ENCODE measurements around the gene PON3.
"Not testable (repeated sequence)": the region's sequence is repeated elsewhere in the genome, so short reads cannot be mapped to it uniquely, and the experiment has no call there.

PON3 gene

DNA sequence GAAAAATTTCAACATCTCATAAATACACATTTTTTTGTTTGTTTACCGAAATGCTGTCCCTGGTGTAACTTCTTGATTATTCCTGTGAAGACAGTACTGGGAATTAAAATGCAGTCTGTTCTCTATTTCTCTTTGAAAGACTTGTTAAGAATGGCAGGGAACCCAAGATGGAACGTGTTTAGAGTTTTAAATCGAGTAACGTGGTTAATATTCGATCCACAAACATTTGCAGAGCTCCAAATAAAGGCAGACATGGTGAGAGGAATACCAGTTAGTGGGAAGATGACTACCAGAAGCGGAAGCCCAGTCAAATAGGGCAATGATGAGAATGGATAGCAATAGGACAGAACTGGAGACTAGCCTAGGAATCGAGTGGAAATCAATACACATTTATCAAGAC lies 6.7 kb downstream of the PON3 start:
- Mint-ChIP-seq H3K9me3 (peaks cover 14 to 18% of the 10 kb centered on the region in 2 donors), H3K4me1 (no peaks in the 10 kb centered on the region), H3K27ac (no peak overlapping the region), H3K4me3 (no peak overlapping the region), H3K27me3 (peaks cover 45% of the 10 kb centered on the region)
- ATAC-seq = no peak
- no peak for DNase-seq

DNA sequence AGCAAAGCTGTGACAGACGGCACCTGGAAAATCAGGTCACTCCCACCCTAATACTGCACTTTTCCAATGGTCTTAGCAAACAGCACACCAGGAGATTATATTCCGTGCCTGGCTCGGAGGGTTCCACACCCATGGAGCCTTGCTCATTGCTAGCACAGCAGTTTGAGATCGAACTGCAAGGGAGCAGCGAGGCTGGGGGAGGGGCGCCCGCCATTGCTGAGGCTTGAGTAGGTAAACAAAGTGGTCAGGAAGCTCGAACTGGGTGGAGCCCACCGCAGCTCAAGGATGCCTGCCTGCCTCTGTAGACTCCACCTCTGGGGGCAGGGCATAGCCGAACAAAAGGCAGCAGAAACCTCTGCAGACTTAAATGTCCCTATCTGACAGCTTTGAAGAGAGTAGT lies 16.7 kb downstream of the PON3 start:
- H3K27ac Mint-ChIP-seq, DNase-seq, H3K4me3 Mint-ChIP-seq, H3K27me3 Mint-ChIP-seq, ATAC-seq, H3K9me3 Mint-ChIP-seq, H3K4me1 Mint-ChIP-seq: not testable (repeated sequence)

- Mint-ChIP-seq H3K27ac (no peak overlapping the region), H3K4me3 (no peak overlapping the region), H3K4me1 (no peaks in the 10 kb centered on the region), H3K27me3 (peaks cover 8% of the 10 kb centered on the region), H3K9me3 (peaks cover 6 to 10% of the 10 kb centered on the region in 2 donors)
- DNase-seq (no peak), ATAC-seq (no peak)
Measured at GRCh38 chr7:95376632-95377400, 19.4 kb downstream of the PON3 start.

DNA sequence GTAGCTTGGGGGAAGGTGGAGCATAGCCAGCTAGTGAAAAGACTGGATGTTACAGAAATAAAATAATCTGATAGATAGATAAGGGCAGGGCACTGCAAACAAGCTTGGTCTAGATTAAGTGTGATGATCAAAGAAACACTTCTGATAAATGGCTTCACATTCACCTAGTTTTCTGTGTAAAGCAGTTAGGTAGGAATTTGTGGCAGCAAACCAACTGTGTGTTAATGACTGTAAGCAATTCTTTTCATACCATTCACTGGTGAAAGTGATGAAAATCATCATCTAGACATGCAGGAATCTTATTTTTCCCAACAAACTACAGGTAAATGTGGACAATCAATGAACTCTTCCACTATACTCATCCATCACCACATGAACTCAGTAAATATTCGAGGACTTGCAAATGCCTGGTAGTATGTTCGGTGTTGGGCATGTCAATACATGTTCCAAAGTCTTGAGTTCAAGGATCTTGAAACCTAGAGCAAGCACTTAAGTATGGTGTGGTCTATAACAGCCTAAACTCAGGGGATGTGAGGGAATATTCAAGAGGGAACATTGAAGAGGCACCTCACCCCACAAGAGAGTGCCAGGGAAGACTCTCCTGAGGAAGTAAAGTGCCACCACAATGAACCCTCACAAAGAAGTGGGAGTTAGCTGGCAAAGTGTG lies 20.5 kb downstream of the PON3 start:
- Mint-ChIP-seq H3K27ac (no peak overlapping the region), H3K4me3 (no peak overlapping the region), H3K4me1 (no peaks in the 10 kb centered on the region), H3K27me3 (peaks cover 8% of the 10 kb centered on the region), H3K9me3 (peaks cover 0 to 10% of the 10 kb centered on the region in 2 donors)
- ATAC-seq (no peak), DNase-seq (no peak)

- no peak for ATAC-seq
- Mint-ChIP-seq H3K4me3 (no peak overlapping the region), H3K27ac (no peak overlapping the region), H3K27me3 (peaks cover 8% of the 10 kb centered on the region), H3K4me1 (no peaks in the 10 kb centered on the region), H3K9me3 (peaks cover 0 to 5% of the 10 kb centered on the region in 2 donors)
- no peak for DNase-seq
Measured at GRCh38 chr7:95373323-95373722, 22.9 kb downstream of the PON3 start.

- H3K9me3 Mint-ChIP-seq = no peaks in the 10 kb centered on the region
- DNase-seq (no peak), ATAC-seq (no peak)
- H3K27ac Mint-ChIP-seq = peak overlapping the region in 1 of 2 donors; percentile 50
- no peaks in the 10 kb centered on the region for H3K27me3 Mint-ChIP-seq
- H3K4me1 Mint-ChIP-seq = no peaks in the 10 kb centered on the region
- no peak overlapping the region for H3K4me3 Mint-ChIP-seq
Measured at GRCh38 chr7:95368235-95368634, 27.9 kb downstream of the PON3 start.

DNA sequence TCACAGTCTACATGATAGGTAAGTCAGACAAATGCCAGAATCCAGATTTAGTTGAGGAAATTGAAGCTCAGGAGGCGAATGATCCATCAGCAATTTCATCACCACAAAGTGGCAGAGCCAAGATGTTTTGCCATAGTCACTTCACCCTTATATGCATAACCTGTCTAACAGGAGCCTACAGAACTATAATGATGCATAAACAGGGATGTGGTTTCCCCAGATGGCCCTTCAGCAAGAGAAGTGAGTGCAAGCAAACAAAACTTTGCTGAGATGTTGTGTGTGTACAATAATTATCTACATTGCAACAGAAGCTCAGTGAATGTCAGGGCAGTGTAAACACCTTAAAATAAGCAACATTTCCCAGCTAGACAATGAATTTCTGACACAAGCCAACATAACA lies 28.6 kb downstream of the PON3 start:
- no peak for DNase-seq
- Mint-ChIP-seq H3K9me3 (no peaks in the 10 kb centered on the region), H3K4me3 (no peak overlapping the region), H3K27me3 (no peaks in the 10 kb centered on the region), H3K27ac (no peak overlapping the region), H3K4me1 (no peaks in the 10 kb centered on the region)
- no peak for ATAC-seq

DNA sequence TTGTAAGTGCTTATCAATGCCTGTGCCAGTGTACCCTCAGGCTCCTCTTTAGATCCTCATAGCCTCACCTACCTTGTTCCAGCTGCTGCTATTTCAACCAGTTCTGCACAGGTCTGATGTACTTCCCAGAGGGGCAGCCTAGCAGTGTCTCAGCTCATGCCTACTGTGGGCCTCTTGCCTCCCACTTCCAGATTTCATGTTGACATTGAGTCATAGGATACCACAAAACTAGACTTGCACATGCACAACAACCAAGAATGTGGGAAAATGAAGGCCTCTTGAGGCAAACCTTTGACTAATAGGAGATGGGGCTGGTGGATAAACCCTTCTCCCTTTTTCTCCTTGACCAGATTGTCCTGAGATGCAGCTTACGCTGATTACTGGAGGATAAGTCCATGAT lies 31.0 kb downstream of the PON3 start:
- no peaks in the 10 kb centered on the region for H3K4me1 Mint-ChIP-seq
- H3K27me3 Mint-ChIP-seq = no peaks in the 10 kb centered on the region
- no peak overlapping the region for H3K27ac Mint-ChIP-seq
- H3K9me3 Mint-ChIP-seq = no peaks in the 10 kb centered on the region
- DNase-seq = no peak
- ATAC-seq = no peak
- no peak overlapping the region for H3K4me3 Mint-ChIP-seq

- Mint-ChIP-seq H3K9me3 (peaks cover 5 to 6% of the 10 kb centered on the region in 2 donors), H3K4me1 (no peaks in the 10 kb centered on the region), H3K27me3 (no peaks in the 10 kb centered on the region), H3K27ac (no peak overlapping the region), H3K4me3 (no peak overlapping the region)
- ATAC-seq (no peak), DNase-seq (no peak)
Measured at GRCh38 chr7:95357623-95358022, 38.6 kb downstream of the PON3 start.

- peaks cover 8% of the 10 kb centered on the region for H3K27me3 Mint-ChIP-seq
- H3K9me3 Mint-ChIP-seq = peaks cover 0 to 7% of the 10 kb centered on the region in 2 donors
- no peaks in the 10 kb centered on the region for H3K4me1 Mint-ChIP-seq
- no peak overlapping the region for H3K4me3 Mint-ChIP-seq
- no peak for DNase-seq
- no peak for ATAC-seq
- peak overlapping the region in 1 of 2 donors; percentile 40 for H3K27ac Mint-ChIP-seq
Measured at GRCh38 chr7:95342642-95343307, 53.4 kb downstream of the PON3 start.

- Mint-ChIP-seq H3K27me3 (peaks cover 8% of the 10 kb centered on the region), H3K27ac (no peak overlapping the region), H3K4me3 (no peak overlapping the region), H3K9me3 (peaks cover 0 to 7% of the 10 kb centered on the region in 2 donors), H3K4me1 (no peaks in the 10 kb centered on the region)
- ATAC-seq = no peak
- no peak for DNase-seq
Measured at GRCh38 chr7:95342029-95342428, 54.1 kb downstream of the PON3 start.

DNA sequence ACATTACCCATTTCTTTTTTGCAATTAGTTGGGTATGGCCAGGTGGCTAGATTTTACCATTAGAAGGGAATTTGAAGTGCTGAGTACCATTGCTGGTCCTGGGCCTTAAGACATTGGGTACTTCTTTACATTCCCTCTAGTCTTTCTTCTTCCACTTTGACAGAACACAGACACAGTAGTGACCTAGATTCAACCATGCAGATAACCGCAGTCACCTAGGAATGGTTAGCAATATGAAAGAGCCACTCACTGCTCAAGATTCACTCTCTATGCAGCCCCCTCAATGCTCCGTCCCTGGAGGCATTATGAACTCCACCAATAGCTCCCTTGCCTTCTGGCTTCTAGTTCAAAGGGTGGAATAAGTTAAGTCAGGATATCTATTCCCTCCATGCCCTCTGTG lies 55.7 kb downstream of the PON3 start:
- no peak for DNase-seq
- Mint-ChIP-seq H3K4me3 (no peak overlapping the region), H3K27ac (no peak overlapping the region)

GRCh38 chr7:95338832-95339231 lies 57.3 kb downstream of the PON3 start:
- peaks cover 7% of the 10 kb centered on the region for H3K27me3 Mint-ChIP-seq
- H3K4me1 Mint-ChIP-seq = no peaks in the 10 kb centered on the region
- H3K27ac Mint-ChIP-seq = no peak overlapping the region
- no peak overlapping the region for H3K4me3 Mint-ChIP-seq
- no peak for ATAC-seq
- no peak for DNase-seq
- H3K9me3 Mint-ChIP-seq = peaks cover 0 to 7% of the 10 kb centered on the region in 2 donors

More for the DNA sequence above, 55.7 kb downstream of the PON3 start:
- ATAC-seq = no peak
- Mint-ChIP-seq H3K4me1 (no peaks in the 10 kb centered on the region), H3K9me3 (peaks cover 0 to 7% of the 10 kb centered on the region in 2 donors), H3K27me3 (peaks cover 8% of the 10 kb centered on the region)

GRCh38 chr7:95335093-95335492 lies 61.1 kb downstream of the PON3 start:
- ATAC-seq (no peak), DNase-seq (no peak)
- Mint-ChIP-seq H3K4me3 (no peak overlapping the region), H3K4me1 (peaks cover 10% of the 10 kb centered on the region), H3K27me3 (no peaks in the 10 kb centered on the region), H3K9me3 (no peaks in the 10 kb centered on the region), H3K27ac (no peak overlapping the region)

- H3K27me3 Mint-ChIP-seq = no peaks in the 10 kb centered on the region
- DNase-seq (no peak), ATAC-seq (no peak)
- no peaks in the 10 kb centered on the region for H3K9me3 Mint-ChIP-seq
- no peak overlapping the region for H3K4me3 Mint-ChIP-seq
- no peak overlapping the region for H3K27ac Mint-ChIP-seq
- H3K4me1 Mint-ChIP-seq = peaks cover 12% of the 10 kb centered on the region
Measured at GRCh38 chr7:95334447-95334846, 61.7 kb downstream of the PON3 start.

- Mint-ChIP-seq H3K27ac (peak overlapping the region; percentile 6 to 71), H3K27me3 (no peaks in the 10 kb centered on the region), H3K4me1 (peaks cover 12% of the 10 kb centered on the region), H3K9me3 (peaks cover 0 to 11% of the 10 kb centered on the region in 2 donors), H3K4me3 (peak overlapping the region; percentile 45 to 73)
- ATAC-seq (no peak), DNase-seq (no peak)
Measured at GRCh38 chr7:95330961-95331337, 65.2 kb downstream of the PON3 start.

All from stimulated activated naive CD8-positive, alpha-beta T cell treated with anti-CD3 and anti-CD28 coated beads, Interleukin-15, amount 100 ng/mL, for 72 hours (primary cell).